WTC11 (cell line): ENCODE data around the gene SETDB1.

ENCODE experiments used
- TCF7 ChIP-seq: sonication (generic); formaldehyde crosslinking; IDR thresholded peaks from 2 replicates; pipeline ENCODE4 v1.8.0; 2022; ENCODE audit warnings: mild to moderate bottlenecking, low read depth, missing genetic modification reagents, moderate library complexity
- TP53 ChIP-seq: sonication (generic); formaldehyde crosslinking; IDR thresholded peaks from 2 replicates; pipeline ENCODE4 v1.8.1; 2023; ENCODE audit warnings: mild to moderate bottlenecking, missing genetic modification reagents
- TF ChIP-seq, protein P1 (sequence below): fragments of 200-600 bp; IDR thresholded peaks from 2 replicates; pipeline ENCODE4 v1.8.0; 2022; ENCODE audit warnings: antibody characterized with exemption

DNA sequence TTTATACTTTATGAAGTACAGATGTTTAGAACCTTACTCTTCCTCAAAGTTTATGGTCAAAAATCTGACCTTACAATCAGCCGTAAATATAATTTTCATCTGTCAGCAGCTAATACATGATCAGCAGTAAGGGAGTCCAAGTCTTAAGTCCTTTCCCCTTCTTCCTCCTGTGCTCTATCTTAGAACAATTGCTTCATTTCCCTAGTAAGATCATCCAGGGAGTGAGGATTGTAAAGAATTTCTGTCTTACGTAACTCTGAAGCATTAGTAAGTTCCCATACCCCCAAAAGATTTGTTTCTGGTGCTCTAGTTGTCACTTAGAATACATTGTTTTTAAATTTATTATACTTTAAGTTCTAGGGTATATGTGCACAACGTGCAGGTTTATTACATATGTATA, 2.1 kb downstream of the SETDB1 start:
- no peak for TF ChIP-seq TP53
- no peak for TF ChIP-seq TCF7 (CRISPR knock-in tag)
- TF ChIP-seq, protein P1, sequence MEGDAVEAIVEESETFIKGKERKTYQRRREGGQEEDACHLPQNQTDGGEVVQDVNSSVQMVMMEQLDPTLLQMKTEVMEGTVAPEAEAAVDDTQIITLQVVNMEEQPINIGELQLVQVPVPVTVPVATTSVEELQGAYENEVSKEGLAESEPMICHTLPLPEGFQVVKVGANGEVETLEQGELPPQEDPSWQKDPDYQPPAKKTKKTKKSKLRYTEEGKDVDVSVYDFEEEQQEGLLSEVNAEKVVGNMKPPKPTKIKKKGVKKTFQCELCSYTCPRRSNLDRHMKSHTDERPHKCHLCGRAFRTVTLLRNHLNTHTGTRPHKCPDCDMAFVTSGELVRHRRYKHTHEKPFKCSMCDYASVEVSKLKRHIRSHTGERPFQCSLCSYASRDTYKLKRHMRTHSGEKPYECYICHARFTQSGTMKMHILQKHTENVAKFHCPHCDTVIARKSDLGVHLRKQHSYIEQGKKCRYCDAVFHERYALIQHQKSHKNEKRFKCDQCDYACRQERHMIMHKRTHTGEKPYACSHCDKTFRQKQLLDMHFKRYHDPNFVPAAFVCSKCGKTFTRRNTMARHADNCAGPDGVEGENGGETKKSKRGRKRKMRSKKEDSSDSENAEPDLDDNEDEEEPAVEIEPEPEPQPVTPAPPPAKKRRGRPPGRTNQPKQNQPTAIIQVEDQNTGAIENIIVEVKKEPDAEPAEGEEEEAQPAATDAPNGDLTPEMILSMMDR, result no peak
